ENCODE results near the gene ITPRID1.
"Not testable (repeated sequence)": the region's sequence is repeated elsewhere in the genome, so short reads cannot be mapped to it uniquely, and the experiment has no call there.

Gene ITPRID1

DNA sequence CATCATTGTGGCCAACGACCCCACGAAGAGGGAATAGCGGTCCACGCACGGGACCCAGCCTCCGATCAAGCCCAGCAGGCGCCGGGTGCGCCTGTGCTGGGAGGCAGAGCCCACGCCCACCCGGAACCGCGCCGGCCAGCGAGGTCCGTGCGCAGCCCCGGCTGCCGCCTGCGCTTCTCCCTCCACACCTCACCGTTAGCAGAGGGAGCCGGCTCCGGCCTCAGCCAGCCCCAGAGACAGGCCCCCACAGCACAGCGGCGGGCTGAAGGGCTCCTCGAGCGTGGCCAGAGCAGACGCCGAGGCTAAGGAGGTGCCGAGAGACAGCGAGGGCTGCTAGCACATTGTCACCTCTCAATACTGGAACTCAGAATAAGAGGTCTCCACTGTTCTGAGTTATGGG lies 3.6 kb downstream of the ITPRID1 start:
- DNase-seq = no peak

- no peak for DNase-seq
Measured at GRCh38 chr7:31518766-31519165, 4.9 kb downstream of the ITPRID1 start.

DNA sequence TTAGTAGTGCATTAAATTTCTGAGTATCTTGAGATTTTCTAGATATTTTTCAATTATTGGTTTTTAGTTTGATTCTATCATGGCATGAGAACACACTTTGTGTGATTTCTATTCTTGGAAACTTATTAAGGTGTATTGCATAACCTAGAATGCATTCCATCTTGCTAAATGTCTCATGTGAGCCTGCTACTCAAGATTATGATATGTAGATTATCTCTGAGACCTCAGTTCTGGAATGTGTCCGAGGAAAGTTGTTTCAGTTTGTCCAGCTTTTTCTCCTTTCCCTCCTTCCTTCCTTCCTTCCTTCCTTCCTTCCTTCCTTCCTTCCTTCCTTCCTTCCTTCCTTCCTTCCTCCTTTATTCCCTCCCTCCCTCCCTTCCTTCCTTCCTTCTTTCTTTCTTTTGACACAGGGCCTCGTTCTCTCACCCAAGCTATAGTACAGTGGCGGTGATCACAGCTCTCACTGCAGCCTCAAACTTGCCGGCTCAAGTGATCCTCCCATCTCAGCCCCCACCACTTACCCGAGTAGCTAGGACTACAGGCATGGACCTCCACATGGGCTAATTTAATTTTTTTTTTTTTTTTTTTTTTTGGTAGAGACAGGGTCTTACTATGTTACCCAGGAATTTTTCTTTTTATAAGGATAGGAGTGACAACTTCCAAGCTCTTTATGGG lies 7.6 kb downstream of the ITPRID1 start:
- no peak for DNase-seq

DNA sequence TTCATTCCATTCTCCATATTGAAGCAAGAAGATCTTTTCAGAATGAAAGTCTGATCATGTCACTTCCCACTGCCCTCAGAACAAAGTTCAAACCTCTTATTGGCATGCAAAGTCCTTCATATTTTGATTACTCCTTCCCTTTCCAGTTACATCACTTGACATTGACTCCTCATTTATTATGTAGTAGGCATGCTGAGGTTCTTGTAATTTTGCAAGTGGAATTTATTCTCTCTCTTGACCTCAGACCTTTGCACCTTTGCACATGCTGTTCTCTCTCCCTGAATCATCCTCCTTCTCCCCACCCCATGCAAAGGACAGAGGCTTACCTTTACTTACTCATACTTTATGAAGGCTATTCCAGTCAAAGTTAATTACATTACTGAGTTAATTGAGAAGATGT lies 13.0 kb downstream of the ITPRID1 start:
- DNase-seq = no peak

GRCh38 chr7:31529103-31529502 lies 15.2 kb downstream of the ITPRID1 start:
- no peak for DNase-seq

DNA sequence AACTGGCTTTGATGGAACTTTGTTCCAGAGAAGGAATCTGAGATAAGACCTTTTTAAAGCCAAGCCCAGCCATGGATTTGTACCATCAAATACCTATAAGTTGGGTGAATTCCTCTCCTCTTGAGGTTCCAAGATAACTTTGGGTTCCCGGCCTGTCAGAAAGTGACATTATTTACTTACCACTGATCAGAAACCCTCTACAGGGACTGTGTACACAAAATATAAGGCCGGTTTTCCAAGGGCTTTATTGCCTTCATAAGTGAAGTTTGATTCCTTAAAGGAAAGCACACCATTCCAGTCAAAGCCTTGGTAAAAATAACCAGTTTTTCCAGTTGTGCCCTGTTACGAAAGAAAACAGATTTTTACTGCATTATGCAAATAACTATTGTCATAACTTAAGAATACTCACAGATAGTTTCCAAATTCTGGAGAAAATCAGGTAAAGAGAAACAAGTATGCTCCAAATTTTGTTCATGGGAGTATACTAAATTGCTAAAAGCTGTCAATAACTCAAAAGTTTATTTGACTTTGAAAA lies 26.8 kb downstream of the ITPRID1 start:
- DNase-seq = not testable (repeated sequence)

DNA sequence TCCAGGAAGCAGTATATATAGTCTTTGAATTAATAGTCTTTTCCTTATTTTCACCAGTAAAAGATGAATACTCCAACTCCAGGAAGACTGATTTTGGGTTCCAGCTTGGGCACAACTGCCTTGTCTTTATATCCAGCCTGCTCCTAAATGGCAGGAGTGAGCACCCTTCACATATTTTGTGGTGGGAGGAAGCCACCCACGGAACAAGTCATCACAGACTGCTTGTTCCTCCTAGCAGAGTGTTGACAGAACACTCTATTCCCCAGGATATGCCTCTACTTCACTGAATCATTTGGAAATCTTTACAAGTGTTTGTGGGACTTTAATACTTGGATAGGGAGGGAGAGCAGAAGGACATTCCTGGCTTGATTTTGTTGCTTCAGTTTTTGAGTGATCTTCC lies 31.7 kb downstream of the ITPRID1 start:
- no peak for DNase-seq

DNA sequence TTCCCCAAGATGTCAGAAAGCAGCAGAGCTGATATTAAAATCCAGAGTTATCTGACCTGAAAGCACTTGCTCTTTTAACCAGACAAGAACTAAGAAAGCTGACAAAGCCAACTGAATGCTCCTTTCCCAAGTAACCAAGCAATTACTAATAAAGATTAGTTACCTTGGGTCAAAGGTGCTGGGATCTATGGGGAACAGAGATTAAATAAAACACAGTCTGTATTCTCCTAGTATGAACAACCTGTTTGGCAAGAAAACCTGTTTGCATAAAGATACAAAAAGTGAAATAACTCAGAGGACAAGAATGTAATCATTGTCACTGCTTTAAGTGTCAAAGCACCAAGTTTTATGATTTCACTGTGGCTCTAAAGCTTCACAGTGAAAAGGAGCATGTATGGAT lies 35.7 kb downstream of the ITPRID1 start:
- DNase-seq = no peak

DNA sequence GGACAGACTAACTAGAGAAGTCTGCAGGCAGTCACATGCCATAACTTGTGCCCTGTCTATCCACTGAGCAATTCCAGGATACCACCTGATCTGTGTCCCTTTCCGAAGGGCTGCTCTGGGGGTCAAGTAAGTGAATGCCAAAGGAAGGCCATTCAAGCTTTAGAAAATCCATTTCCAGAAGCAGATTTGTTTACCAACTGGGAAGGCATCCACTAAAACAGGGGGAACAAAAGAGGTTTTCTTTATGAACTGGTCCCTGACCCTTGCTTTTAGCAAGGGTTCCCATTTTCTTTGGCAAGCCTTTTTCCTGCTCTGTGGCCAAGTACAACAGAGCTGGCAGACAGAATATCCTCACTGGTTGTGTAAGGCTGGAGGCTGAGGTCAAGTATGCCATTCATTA lies 36.5 kb downstream of the ITPRID1 start:
- DNase-seq = no peak

DNA sequence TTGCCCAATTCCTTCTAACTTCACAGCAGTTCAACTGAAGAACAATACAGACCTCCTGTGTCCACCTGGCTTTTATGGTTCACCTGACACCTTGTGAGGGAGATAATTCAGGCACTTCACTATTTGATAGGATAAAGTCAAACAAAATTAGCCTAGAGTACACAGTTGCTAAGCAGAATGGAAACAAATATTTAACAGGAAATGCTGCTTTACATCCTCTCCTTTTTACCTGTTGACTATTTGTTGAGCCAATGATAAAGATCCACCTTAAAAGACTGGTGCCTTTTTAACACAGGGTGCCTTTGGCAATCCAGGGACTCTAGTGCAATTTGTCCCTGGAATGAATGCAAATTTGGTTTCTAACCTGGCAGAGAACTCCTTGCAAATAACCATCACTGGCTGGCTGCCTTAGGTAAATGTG lies 39.8 kb downstream of the ITPRID1 start:
- no peak for DNase-seq

GRCh38 chr7:31562002-31562401 lies 48.1 kb downstream of the ITPRID1 start:
- no peak for DNase-seq

DNA sequence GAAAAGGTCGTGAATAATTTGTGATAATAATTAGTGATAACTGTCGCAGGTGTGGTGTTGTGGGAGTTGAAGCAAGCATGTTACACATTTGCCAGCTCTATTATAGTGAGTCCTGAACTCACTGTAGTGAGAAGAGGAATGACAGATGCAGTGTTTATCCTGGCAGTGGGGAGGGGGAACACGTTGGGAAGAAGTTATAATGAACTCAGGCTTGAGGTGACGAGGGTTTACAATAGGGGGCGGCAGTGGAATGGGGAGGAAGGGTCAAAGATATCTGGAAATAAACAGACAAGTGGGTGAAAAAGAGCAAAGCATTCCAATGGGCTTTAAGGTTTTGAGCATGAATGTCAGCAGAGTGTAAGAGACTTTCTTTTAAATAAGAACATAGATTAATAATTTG lies 49.6 kb downstream of the ITPRID1 start:
- DNase-seq = no peak

DNA sequence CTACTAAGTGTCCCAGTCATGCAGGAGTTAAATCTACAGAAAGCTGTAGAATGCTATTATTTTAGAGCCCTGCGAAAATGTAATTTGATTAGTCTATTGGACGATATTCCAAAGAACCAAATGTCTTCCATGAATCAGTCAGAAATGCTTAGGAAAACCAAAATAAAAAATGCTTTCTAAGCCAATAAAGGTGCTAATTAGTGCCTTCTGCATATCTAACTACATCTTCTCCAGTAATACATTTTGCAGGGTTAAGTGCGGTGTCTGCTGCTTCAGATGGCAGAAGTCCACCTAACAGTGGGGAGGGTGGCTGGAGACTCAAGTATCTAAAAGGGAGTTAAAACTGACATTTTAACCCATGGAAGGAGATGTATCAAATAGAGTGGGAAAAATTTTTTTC lies 50.1 kb downstream of the ITPRID1 start:
- DNase-seq = no peak

DNA sequence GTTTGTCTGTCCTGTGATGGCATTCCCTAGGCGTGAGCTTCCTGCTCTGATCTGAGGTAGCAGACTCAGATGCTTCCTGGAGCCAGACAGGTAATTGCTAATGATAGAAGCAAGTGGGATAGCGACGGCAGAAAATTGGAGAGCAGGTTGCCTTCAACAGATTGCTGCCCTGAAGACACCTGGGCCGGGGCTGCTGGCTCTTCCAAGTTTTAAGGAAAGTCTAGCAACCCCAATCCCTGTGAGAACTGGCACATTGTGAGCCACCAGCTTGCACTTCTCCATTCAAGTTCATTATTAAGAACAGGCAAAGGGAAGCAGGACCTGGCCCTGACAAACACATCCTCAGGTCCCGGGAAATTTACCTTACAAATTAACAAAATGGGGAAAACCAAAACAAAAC lies 50.8 kb downstream of the ITPRID1 start:
- DNase-seq = no peak

DNA sequence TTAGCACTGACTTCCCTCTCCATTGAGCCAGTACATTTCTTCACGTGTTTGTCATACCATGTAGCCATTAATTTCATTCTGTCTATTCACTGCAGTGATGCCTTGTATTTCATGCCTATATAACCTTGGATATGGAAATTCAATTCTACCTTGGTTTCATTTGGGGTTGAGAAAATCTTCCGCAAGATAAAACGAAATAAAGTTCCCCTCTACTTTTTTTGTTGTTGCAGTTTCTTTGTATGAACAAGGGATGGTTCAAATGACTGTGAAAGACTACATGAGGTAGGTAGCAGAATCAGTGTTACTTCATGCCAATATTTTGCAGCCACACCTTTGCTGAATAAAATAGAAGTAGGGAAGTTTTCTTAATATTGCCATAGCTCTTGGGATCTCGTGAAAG lies 55.6 kb downstream of the ITPRID1 start:
- no peak for DNase-seq

DNA sequence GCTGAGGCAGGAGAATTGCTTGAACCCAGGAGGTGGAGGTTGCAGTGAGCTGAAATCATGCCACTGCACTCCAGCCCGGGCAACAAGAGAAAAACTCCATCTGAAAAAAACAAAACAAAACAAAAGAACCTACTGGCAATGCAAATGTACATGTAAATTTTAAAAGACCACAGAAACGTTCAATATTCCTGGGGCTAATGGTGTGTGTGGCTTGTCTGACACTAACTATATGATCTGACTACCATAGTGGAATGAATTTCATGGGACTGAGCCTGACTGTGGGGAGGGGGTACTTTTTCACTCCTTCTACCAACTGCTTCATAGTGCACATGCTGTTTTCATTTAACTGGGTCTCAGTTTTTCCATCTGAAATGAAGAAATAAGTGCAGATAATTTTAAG lies 69.6 kb downstream of the ITPRID1 start:
- no peak for DNase-seq

DNA sequence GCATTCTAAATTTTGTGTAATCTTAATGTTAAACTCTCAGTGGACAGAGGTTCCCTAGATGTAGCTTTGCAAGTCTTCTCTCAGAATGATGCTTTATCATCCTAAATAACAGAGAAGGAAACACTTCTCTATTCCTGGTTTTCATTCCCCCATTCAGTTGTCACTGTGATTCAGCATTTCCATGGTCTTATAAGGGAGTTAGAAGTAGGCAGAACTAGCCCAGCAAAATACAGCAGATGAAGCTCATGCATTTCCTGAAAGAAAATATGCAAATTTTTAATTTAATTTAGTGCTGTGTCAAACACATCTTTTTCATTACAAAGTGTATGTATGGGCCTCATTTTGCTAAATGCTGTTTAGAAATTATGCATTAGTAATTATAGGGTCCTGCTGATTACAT lies 70.1 kb downstream of the ITPRID1 start:
- DNase-seq = no peak

DNA sequence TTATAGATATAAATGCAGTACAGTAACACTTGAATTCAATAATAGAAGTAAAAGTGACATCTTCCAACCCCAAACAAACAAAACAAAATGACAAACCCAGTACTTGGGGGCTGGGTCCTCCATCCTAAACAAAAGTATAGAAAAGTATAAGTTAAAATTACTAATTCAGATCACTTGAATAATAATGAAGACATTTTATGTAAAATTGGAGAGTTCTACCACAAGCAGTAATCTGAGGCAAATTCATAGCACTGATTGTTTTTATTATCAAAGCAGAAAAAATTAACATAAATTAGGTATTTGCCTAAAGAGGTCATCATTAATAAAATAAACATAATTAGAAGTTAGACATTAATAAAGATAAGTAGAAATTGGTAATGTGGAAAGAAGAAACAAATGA lies 81.5 kb downstream of the ITPRID1 start:
- no peak for DNase-seq

DNA sequence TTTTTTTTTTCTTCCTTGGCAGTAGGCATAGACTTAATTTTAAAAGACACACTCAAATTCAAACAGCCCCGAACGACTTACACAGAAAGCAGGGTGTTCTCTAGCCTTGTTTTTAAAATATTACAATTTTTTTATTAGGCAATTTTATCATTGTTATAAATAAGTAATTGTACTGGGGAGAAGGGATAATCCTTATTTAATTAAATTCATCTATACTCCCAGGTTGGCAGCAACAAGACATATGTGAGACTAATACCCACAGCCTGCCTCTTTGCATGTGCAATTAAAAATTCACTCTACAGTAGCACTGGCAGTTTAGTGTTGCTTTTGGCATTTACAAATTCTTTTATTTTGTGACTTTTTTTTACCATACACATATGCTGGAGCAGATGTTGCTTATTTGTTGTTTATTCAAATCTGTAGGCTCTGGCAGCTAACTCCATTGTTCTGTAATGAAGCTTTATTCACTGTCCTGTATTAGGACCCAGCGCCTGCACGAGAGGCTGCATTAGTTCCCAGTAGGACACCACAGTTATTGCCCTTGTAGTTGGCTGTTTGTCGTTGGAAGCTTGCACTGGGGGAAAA lies 88.2 kb downstream of the ITPRID1 start:
- no peak for DNase-seq

GRCh38 chr7:31603046-31603445 lies 89.2 kb downstream of the ITPRID1 start:
- no peak for DNase-seq

DNA sequence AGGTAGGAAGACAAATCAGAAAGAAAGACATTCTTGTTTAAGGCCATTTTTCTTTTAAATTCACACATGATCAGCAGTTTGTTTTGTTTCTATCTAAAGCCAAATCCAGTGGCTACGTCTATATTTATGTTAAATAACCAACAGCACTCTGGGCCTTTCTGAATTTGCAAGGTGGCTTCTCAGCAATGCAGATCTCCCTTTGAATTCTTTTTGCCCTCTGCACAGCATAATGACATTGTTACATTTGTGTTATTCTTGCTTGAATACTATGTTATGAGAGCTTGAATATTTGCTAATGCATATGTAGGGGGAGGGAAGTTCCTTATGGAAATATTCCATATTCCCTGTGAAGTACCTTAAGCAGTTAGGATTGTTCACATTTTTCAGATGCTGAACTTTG lies 99.7 kb downstream of the ITPRID1 start:
- DNase-seq = no peak

GRCh38 chr7:31633467-31633866 lies 119.6 kb downstream of the ITPRID1 start:
- no peak for DNase-seq

GRCh38 chr7:31633894-31634494 lies 120.1 kb downstream of the ITPRID1 start:
- DNase-seq = no peak

DNA sequence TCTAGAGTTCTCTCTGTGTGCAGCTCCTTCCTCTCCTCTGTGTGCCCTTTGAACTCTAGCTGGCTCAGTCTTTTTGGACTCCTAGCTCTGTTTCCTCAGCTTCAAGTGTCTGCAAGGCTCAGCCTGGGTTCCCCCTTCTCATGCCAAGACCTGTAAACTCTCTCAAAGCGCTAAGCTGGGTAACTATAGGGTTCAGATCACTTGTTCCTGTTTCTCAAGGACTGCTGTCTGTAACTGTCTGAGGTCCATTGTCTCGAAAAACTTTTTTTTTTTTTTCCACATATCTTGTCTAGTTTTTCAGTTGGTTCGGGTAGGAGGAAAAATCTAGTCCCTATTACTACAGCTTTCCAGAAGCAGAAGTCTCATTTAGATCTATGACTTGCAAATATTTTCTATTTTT lies 126.5 kb downstream of the ITPRID1 start:
- no peak for DNase-seq
